ENCODE results near the gene PRKAR1B. TPM values are rescaled to one million over a fixed set of nuclear protein-coding genes. Genes with fewer than 3 reads are reported as not detected.

The PRKAR1B gene
- total RNA-seq, 1 experiment from 2014 or later, result 14.1 TPM

- Histone ChIP-seq H2AFZ (ENCODE audit: low read depth, low read length, poor library complexity, severe bottlenecking) (no peak overlapping the region), H3K9me2 (ENCODE audit: insufficient read depth) (no peaks in the 10 kb centered on the region), H3K36me3 (ENCODE audit: control insufficient read depth in 1 of 2, insufficient read depth in 2 of 2, low read length in 2 of 2) (peaks cover 16 to 17% of the 10 kb centered on the region in 2 experiments; a peak in 3 of 4 replicates), H3K4me1 (ENCODE audit: control insufficient read depth in 1 of 2, insufficient read depth in 2 of 2, low read length in 2 of 2) (no peaks in the 10 kb centered on the region), H3K27ac (ENCODE audit: low read depth, low read length) (no peak overlapping the region), H3K4me2 (ENCODE audit: low read length) (no peak overlapping the region), H3K9me3 (ENCODE audit: control insufficient read depth in 1 of 2, insufficient read depth in 1 of 2, low read depth in 1 of 2, low read length in 2 of 2) (no peaks in the 10 kb centered on the region), H3K4me3 (replicated peaks in 1 of 2; ENCODE audit: low read depth in 1 of 2, low read length in 2 of 2) (no peak overlapping the region), H3K79me2 (ENCODE audit: insufficient read depth, low read length) (peaks cover 3% of the 10 kb centered on the region; the same call in 1 of the 2 replicates), H3K9ac (ENCODE audit: low read length) (no peak overlapping the region), H3K27me3 (ENCODE audit: insufficient read depth, low read length) (no peaks in the 10 kb centered on the region), H4K20me1 (ENCODE audit: insufficient read depth) (no peaks in the 10 kb centered on the region)
- BruUV-seq (replicated peaks), result no TSS peak
- no peak for ATAC-seq
- RAD21 ChIA-PET (ENCODE audit: low non-redundant PET in 1 of 2, low total read pairs in 2 of 2, uncharacterized antibody in 2 of 2, unreplicated experiment in 2 of 2), result no interaction called here
- DNase-seq (ENCODE audit: low read depth, low spot score), result no peak
- TF ChIP-seq SRF (IDR thresholded peaks at IDR 0.05; ENCODE audit: low read depth), result no peak
- TF ChIP-seq ZNF274 (IDR thresholded peaks at IDR 0.05; ENCODE audit: low read depth, low read length), result no peak
- TF ChIP-seq CBX3 (IDR thresholded peaks at IDR 0.05; ENCODE audit: low read depth), result no peak
- TF ChIP-seq FOSL1 (IDR thresholded peaks at IDR 0.05; ENCODE audit: low read depth), result no peak
- TF ChIP-seq CEBPB (IDR thresholded peaks at IDR 0.05; ENCODE audit: low read depth), result no peak
- TF ChIP-seq, protein P1, sequence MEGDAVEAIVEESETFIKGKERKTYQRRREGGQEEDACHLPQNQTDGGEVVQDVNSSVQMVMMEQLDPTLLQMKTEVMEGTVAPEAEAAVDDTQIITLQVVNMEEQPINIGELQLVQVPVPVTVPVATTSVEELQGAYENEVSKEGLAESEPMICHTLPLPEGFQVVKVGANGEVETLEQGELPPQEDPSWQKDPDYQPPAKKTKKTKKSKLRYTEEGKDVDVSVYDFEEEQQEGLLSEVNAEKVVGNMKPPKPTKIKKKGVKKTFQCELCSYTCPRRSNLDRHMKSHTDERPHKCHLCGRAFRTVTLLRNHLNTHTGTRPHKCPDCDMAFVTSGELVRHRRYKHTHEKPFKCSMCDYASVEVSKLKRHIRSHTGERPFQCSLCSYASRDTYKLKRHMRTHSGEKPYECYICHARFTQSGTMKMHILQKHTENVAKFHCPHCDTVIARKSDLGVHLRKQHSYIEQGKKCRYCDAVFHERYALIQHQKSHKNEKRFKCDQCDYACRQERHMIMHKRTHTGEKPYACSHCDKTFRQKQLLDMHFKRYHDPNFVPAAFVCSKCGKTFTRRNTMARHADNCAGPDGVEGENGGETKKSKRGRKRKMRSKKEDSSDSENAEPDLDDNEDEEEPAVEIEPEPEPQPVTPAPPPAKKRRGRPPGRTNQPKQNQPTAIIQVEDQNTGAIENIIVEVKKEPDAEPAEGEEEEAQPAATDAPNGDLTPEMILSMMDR (IDR thresholded peaks at IDR 0.05 in 2 of 3, conservative IDR thresholded peaks at IDR 0.05 in 1 of 3; ENCODE audit: borderline replicate concordance in 1 of 3, insufficient read depth in 1 of 3, low read depth in 2 of 3, low read length in 2 of 3), result no peak
- TF ChIP-seq YY1 (IDR thresholded peaks at IDR 0.05; ENCODE audit: extremely low read depth, insufficient replicate concordance, low read depth, low read length), result no peak
- no peak for TF ChIP-seq ELF1 (IDR thresholded peaks at IDR 0.05; ENCODE audit: borderline replicate concordance, low read depth)
- no peak for TF ChIP-seq EGR1 (IDR thresholded peaks at IDR 0.05; ENCODE audit: low read depth)
- no peak for TF ChIP-seq TCF7L2 (IDR thresholded peaks at IDR 0.05; ENCODE audit: borderline replicate concordance, extremely low read depth, insufficient read depth, insufficient read length)
- no peak for TF ChIP-seq ZBTB33 (IDR thresholded peaks at IDR 0.05; ENCODE audit: extremely low read depth, insufficient replicate concordance, low read length)
- TF ChIP-seq RAD21 (IDR thresholded peaks at IDR 0.05; ENCODE audit: low read depth), result no peak
- no peak for TF ChIP-seq EZH2 (IDR thresholded peaks at IDR 0.05)
- TF ChIP-seq EZH2phosphoT487 (IDR thresholded peaks at IDR 0.05; ENCODE audit: borderline replicate concordance), result no peak
- no peak for TF ChIP-seq ZFX (IDR thresholded peaks at IDR 0.05)
- CTCF ChIA-PET, result no interaction called here
- POLR2A ChIA-PET, result no interaction called here
- intact Hi-C loops (cut with micrococcal nuclease), result no loop called here
These were observed 43.3 kb upstream of the PRKAR1B start for GRCh38 chr7:770336-770735.

Measured in HCT116 (cell line).